ENCODE measurements around the gene SMIM44. TPM values are rescaled to one million over a fixed set of nuclear protein-coding genes. Genes with fewer than 3 reads are reported as not detected.

The SMIM44 gene
- total and polyA plus RNA-seq, 9 of the 15 experiments (the other 6 are each of a cell fraction or from before 2014, with no cell fraction given) = not detected

DNA sequence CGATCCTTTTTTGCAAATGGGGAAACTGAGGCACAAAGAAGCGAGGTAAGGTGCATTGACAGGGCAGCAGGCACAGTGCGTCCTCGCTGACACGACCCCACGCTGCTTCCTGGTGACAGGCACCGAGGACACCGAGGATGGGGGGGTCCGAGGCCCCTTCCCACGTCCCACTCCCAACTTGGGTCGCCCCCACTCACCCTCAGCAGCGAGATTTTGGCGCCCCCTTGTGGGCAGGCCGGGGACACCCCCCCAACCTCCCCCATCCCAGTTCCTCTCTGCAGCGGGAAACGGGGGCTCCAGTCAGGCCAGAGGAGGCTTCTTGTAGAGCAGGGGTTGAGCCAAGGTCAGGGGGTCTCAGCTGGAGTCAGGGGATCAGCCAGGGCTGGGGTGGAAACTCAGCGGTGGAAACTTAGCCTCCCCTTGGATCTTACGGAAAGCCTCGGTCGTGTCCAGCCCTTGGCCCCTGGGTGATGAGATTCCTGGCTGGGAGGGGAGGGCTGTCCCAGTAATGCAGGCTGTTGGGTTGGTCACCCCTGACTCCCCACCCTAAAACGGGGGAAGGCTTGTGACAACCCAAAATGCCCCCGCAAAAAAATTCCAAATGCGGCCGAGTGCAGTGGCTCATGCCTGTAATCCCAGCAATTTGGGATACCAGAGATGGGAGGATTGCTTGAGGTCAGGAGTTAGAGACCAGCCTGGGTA, 11.1 kb downstream of the SMIM44 start (continued):
- TF ChIP-seq, protein P1, sequence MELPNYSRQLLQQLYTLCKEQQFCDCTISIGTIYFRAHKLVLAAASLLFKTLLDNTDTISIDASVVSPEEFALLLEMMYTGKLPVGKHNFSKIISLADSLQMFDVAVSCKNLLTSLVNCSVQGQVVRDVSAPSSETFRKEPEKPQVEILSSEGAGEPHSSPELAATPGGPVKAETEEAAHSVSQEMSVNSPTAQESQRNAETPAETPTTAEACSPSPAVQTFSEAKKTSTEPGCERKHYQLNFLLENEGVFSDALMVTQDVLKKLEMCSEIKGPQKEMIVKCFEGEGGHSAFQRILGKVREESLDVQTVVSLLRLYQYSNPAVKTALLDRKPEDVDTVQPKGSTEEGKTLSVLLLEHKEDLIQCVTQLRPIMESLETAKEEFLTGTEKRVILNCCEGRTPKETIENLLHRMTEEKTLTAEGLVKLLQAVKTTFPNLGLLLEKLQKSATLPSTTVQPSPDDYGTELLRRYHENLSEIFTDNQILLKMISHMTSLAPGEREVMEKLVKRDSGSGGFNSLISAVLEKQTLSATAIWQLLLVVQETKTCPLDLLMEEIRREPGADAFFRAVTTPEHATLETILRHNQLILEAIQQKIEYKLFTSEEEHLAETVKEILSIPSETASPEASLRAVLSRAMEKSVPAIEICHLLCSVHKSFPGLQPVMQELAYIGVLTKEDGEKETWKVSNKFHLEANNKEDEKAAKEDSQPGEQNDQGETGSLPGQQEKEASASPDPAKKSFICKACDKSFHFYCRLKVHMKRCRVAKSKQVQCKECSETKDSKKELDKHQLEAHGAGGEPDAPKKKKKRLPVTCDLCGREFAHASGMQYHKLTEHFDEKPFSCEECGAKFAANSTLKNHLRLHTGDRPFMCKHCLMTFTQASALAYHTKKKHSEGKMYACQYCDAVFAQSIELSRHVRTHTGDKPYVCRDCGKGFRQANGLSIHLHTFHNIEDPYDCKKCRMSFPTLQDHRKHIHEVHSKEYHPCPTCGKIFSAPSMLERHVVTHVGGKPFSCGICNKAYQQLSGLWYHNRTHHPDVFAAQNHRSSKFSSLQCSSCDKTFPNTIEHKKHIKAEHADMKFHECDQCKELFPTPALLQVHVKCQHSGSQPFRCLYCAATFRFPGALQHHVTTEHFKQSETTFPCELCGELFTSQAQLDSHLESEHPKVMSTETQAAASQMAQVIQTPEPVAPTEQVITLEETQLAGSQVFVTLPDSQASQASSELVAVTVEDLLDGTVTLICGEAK (IDR thresholded peaks at IDR 0.05) = no peak
- TF ChIP-seq, protein P1 (CRISPR knock-in tag; IDR thresholded peaks at IDR 0.05) = no peak
- peak; percentile 45; the same call in 1 of the 2 replicates for TF ChIP-seq SAFB (IDR thresholded peaks at IDR 0.05; ENCODE audit: borderline replicate concordance, low read depth, low read length)
- TF ChIP-seq RB1 (IDR thresholded peaks at IDR 0.05; ENCODE audit: low read depth) = peak; percentile 58; the same call in 1 of the 2 replicates
- TF ChIP-seq CHD4 (IDR thresholded peaks at IDR 0.05; ENCODE audit: insufficient read depth, insufficient replicate concordance, low read depth, low read length, poor library complexity, severe bottlenecking) = peak; percentile 75
- TF ChIP-seq CC2D1A (IDR thresholded peaks at IDR 0.05) = peak; percentile 60; the same call in 1 of the 2 replicates
- TF ChIP-seq EHMT2 (IDR thresholded peaks at IDR 0.05) = no peak
- TF ChIP-seq, protein P2, sequence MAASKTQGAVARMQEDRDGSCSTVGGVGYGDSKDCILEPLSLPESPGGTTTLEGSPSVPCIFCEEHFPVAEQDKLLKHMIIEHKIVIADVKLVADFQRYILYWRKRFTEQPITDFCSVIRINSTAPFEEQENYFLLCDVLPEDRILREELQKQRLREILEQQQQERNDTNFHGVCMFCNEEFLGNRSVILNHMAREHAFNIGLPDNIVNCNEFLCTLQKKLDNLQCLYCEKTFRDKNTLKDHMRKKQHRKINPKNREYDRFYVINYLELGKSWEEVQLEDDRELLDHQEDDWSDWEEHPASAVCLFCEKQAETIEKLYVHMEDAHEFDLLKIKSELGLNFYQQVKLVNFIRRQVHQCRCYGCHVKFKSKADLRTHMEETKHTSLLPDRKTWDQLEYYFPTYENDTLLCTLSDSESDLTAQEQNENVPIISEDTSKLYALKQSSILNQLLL (CRISPR knock-in tag; IDR thresholded peaks at IDR 0.05; ENCODE audit: borderline replicate concordance) = no peak
- no peak for TF ChIP-seq NONO (IDR thresholded peaks at IDR 0.05; ENCODE audit: low read depth in 2 of 2, low read length in 1 of 2)
- TF ChIP-seq ZNF24 (IDR thresholded peaks at IDR 0.05) = no peak
- TF ChIP-seq HNRNPL (IDR thresholded peaks at IDR 0.05; ENCODE audit: low read depth, low read length) = no peak
- 0 out of 2 replicates have a peak, but pooled peaks have one; percentile 48 for TF ChIP-seq CBX1 (IDR thresholded peaks at IDR 0.05; ENCODE audit: low read depth)
- no peak for TF ChIP-seq MCM5 (IDR thresholded peaks at IDR 0.05; ENCODE audit: low read depth)
- TF ChIP-seq ZNF57 (CRISPR knock-in tag; IDR thresholded peaks at IDR 0.05) = no peak
- TF ChIP-seq PHTF2 (CRISPR knock-in tag; IDR thresholded peaks at IDR 0.05) = no peak
- no peak for TF ChIP-seq TAF9B (IDR thresholded peaks at IDR 0.05; ENCODE audit: partially characterized antibody)
- TF ChIP-seq RBM39 (optimal IDR thresholded peaks at IDR 0.05; ENCODE audit: low read depth, low read length) = no peak
- peak; percentile 42 for TF ChIP-seq POLR2G (IDR thresholded peaks at IDR 0.05; ENCODE audit: low read depth, low read length)
- no peak for TF ChIP-seq ZNF146 (CRISPR knock-in tag; IDR thresholded peaks at IDR 0.05; ENCODE audit: unreplicated experiment)
- 0 out of 2 replicates have a peak, but pooled peaks have one; percentile 14 for TF ChIP-seq TCF7 (IDR thresholded peaks at IDR 0.05; ENCODE audit: borderline replicate concordance)

All from K562 (cell line).